HG03575 (cell line): Measurements from ENCODE around the gene AGBL1.
A peak's percentile ranks its signal among the peaks of the same experiment; 100 is the strongest.
"Not testable (repeated sequence)": the region's sequence is repeated elsewhere in the genome, so short reads cannot be mapped to it uniquely, and the experiment has no call there.

Experiments used
- ATAC-seq: cut with Tn5 transposase; IDR thresholded peaks from one replicate; pipeline ENCODE4 v1.9.1; 2021; ENCODE audit not compliant: unreplicated experiment, insufficient number of reproducible peaks, low FRiP score; ENCODE audit errors: extremely low read depth

AGBL1 gene

GRCh38 chr15:86432861-86433260 lies 353.2 kb downstream of the AGBL1 start:
- no peak for ATAC-seq

GRCh38 chr15:86433983-86434382 lies 354.3 kb downstream of the AGBL1 start:
- ATAC-seq: no peak

GRCh38 chr15:86439614-86440013 lies 359.9 kb downstream of the AGBL1 start:
- no peak for ATAC-seq

DNA sequence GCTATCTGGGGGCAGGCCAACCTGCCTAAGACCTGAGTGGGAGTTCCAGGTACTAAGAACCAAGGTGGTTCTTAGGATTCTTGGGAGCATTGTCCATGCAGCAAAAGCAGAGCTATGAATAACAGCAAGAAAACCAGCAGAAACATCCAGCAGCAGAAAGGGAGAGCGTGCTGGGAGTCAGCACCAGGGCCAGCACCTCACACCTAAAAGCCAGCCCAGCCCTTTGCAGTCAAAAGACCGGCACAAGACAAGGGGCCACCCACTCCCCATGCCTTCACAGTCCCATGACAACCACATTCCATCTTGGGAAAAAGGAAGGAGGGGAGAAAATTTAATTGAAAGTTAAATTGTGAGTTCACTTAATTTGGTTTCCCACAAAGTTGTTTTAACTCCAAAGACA lies 364.9 kb downstream of the AGBL1 start:
- no peak for ATAC-seq

DNA sequence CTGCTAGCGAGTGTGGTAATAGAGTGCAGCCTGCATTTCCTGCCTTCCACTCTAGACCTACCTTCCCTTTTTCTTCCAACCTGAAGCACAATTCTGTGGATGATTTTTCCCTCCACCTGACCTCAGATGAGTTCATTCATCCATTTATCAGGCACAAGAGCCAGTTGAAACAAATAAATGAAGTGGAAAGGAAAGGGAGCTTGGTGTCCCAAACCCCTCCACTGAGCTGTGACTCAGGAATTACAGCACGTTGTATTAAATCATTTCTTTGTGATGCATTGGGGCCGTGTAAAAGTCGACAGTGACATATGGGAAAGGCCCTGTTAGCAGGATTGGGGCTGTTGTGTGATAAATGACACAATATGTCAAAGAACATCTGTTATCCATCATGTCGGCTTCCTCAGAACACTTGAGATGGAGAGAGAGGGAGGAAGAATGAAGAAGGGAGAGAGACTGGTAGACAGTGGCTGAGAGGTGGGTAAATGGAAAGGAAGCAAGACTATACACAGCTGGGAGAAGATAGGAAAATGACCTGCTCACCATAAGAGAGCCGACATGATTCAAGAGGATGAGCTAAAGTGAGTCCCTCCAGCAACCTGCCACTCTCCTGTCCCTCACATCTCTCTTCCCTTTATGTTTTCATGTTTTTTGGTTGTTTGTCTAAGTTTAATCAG lies 366.0 kb downstream of the AGBL1 start:
- no peak for ATAC-seq

DNA sequence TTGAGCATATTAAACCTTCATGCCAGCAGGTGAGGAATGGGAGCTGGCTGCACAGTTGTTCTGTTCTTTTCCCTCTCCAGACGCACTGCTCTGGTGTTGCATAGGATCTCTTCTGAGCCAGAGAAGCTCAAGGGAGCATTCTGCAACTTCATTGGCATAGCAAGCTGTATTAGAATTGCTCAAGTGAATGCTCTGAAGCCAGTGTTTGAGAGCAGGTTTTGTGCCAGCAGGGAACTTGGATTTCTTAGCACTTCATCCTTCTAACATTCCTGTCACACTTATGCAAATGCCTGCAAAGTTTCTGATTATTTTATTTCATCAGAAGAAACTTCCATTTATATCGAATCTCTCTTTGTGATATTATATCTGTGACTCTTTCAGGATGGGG lies 366.6 kb downstream of the AGBL1 start:
- ATAC-seq: no peak

DNA sequence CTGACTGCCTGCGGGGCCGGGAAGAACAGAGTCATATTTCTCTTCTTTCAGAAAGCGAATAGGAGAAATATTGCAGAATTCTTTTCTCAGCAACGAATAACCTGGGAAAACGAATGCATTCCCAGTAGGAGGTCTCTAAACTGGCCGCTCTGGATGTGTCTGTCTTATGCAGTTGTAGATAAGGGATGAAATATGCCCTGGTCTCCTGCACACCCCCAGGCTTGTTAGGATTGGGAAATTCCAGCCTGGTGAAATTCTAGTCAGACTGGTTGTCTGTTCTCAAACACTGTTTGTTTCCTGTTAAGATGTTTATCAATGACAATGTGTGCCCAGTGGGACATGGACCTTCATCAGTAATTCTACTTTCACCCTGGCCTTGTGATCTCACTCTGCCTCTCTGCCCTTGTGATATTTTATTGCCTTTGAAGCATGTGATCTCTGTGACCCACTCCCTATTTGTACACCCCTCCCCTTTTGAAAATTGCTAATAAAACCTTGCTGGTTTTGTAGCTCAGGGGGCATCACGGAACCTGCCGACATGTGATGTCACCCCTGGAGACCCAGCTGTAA lies 385.9 kb downstream of the AGBL1 start:
- ATAC-seq: not testable (repeated sequence)

DNA sequence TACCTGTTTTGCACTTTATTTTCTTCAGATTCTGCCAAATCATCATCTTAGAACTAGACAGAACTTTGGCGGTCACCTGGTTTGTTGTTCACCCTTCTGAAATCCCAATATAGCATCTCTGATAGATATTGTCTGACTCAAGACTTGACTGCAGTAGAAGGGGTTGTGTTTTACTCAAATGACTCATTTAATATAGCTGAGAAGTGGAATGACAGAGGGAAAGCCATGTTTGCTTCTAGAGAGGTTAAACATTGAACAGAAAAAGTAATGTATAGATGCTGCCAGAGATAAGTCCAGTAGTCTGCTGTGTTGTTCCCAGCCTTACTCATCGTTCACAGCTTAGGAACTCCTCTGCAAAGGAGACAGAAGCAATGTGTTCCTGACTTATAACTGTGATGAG lies 402.0 kb downstream of the AGBL1 start:
- no peak for ATAC-seq

DNA sequence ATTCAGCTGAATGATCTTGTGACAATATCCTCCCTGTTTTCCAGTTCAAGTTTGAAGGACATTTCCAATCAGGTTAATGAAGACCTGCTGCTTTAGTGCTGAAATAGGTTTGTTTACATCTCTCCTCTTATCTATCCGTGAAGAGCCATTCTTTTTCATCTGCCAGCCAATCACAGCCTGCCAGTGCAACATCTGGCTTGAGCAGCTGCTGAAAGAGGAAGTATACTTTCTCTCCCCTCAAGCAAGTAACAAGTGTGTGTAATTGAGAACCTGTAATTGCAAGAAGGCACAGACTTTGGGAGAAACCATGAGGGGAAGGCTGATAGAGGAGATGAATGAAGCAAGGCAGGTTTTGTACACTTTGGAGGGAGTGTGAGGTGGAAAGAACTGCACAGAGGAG lies 404.3 kb downstream of the AGBL1 start:
- ATAC-seq: peak; percentile 48

DNA sequence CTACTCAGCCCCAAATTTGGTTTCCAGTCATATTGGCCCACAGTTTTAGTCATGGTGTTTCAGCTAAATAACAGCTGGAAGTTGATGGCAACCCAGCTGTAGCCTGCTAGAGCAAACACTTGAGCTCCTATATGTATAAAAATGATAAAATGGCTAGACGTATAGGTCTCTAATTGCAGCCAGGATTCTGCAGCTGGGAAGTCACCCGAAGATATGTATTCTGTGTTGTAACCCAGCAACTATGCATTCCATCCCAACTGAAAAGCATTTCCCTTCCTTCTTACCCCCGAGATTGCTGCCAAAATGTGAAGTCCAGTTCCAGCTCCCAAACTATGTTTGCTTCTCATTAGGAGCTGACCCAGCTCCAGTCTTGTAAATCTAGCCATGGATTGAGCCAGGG lies 408.4 kb downstream of the AGBL1 start:
- no peak for ATAC-seq

DNA sequence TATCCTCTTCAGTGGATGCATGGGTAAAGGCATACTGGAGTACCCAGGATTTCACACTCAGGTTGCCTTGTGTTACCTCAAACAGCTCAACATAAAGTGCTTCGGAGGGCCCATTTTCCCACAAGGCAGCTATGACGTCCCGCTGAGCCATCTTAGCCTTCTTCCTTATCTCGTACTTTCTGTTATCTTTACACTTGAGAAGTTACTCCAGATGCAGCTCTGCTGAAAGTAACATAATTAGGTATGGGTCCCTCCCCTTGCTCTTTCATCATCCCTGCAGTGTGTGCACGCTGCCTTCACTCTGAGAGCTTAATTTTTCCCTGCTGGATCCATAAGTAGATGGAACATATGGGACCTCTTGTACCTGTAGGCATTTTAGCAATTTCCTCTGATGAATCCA lies 410.3 kb downstream of the AGBL1 start:
- ATAC-seq: no peak

DNA sequence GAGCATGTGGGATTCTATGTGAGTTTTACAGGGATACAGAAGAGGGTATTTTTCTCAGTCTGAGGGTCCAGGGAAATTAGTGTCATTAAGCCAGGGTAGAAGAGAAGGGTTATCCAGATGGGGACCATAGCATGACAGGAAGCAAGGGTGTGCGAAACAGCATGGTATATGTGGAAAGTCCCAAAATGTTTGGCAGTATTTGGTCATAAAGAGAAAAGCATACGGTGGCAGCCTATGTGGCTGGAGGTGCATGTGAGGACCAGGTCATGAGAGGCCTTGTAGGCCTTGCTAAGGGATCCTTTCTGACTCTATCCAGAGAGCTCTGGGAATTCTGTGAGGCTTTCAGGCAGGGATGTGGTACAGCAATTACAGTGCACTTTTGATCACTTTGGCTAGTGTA lies 411.4 kb downstream of the AGBL1 start:
- no peak for ATAC-seq

GRCh38 chr15:86493884-86494283 lies 414.2 kb downstream of the AGBL1 start:
- ATAC-seq: no peak

GRCh38 chr15:86494475-86494874 lies 414.8 kb downstream of the AGBL1 start:
- no peak for ATAC-seq

GRCh38 chr15:86502301-86502700 lies 422.6 kb downstream of the AGBL1 start:
- ATAC-seq: no peak

GRCh38 chr15:86505951-86506350 lies 426.3 kb downstream of the AGBL1 start:
- ATAC-seq: no peak

DNA sequence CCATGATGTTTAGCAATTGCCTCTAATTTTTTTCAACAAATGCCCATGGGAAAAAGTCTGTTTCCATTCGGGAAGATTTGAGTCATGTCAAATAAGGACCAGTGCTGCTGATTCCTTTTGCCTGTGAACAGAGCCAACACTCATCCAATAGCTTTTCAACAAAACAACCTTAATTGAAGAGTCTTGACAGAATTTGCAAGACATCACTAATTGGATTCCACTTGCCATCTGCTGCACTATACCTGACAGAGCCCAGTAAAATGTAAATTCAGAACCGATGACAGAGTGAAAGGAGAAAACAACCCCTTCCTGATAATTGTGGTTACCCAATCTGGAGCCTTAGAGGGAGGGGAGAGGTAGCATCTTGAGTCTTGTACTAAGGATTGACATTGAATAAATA lies 426.7 kb downstream of the AGBL1 start:
- ATAC-seq: no peak

DNA sequence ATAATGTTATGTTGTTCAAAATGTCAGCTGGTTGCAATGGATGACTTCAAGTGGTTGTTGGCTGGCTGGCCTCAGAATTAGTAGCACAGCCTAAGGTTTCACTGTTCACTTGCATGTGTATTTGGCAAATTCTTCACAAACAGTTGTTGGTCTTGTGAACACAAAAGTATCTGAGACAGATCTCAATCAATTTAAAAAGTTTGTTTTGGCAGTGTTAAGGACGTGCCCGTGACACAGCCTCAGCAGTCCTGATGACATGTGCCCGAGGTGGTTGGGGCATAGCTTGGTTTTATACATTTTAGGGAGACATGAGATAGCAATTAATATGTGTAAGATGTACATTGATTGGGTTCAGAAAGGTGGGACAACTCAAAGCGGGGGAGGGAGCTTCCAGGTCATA lies 436.0 kb downstream of the AGBL1 start:
- ATAC-seq: no peak

GRCh38 chr15:86522721-86523120 lies 443.1 kb downstream of the AGBL1 start:
- no peak for ATAC-seq

- no peak for ATAC-seq
Observed at GRCh38 chr15:86526938-86527690, 447.4 kb downstream of the AGBL1 start.
